DMS 273 treated with DMSO at 0.1 percent for 48 hours (cell line): ENCODE measurements around the gene ABHD12.

Source experiments
- DNase-seq: peaks from one replicate; lab custom pipeline; 2025; lab: John Stamatoyannopoulos, UW

Gene ABHD12

DNA sequence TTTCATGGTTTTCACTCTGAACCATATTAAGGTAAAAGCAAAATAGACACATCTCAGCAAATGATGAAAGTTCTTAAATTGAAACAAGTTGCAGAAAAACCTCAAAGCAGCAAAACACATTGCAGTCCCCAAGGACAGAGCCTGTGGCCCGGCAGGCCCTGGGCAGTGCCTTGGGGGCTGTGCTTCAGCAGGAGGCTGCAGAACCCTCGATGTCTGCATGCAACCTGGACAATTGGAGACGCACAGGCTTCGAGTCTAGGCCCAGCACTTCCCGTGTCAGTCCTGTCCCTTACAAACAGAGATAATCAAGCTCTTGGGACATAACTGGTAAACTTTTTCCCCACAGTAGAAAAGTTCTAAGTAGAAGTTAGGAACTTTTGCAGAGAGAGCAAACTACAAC lies 133.5 kb downstream of the ABHD12 start:
- DNase-seq, result no peak

GRCh38 chr20:25256226-25256859 lies 134.3 kb downstream of the ABHD12 start:
- no peak for DNase-seq

- no peak for DNase-seq
Measured at GRCh38 chr20:25254986-25255680, 135.5 kb downstream of the ABHD12 start.

- no peak for DNase-seq
Measured at GRCh38 chr20:25254571-25254970, 136.1 kb downstream of the ABHD12 start.

DNA sequence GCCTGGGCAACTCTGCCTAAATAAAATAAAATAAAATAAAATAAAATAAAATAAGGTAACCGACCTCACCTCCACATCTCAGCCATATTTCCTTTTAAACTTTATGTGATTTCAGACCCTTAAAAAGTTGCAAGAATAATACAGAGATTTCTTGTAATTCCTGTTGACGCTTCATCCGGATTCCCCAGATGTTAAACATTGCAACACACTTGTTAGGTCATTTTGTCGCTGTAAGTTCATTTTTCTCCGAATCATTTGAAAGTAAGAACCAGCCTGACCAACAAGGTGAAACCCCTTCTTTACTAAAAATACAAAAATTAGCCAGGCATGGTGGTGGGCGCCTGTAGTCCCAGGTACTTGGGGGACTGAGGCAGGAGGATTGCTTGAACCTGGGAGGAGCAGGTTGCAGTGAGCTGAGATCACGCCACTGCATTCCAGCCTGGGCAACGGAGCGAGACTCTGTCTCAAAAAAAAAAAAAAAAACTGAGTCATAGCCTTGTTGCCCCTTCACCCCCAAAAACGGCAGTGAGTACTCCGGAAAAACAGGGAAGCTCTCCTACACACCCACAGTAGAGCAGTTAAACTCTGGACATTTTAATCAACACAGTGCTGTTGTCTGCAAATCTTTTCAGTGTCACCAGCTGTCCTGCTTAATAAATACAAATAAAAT lies 136.9 kb downstream of the ABHD12 start:
- no peak for DNase-seq

DNA sequence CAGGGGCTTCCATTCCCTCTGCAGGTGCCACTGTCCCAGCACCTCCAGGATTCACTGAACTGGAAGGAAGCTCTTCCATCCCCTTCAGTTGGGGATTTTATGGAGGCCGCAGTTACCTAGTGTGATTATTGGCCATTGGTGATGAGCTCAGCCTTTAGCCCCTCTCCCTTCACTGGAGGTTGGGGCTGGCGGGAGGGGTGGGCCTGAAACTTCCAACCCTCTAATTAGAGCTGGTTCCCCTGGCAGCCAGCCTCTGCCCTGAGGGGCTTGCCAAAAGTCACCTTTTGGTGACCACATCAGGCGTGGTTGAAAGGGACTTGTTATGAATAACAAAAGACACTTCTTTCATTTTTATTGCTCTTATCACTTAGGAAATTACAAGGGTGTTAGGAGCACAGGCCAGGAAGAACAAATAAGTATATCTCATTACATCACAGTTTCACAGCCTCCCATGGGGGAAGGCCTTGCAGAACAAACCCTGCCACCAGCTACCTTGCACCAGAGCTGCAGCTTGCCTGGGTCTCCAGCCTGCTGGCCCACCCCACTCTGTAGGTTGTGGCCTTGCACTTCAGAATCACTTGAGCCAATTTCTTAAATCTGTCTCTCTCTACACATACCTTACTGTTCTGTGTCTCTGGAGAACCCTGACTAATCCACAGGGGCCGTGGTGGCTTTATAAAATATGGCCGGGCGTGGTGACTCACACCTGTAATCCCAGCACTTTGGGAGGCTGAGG lies 137.8 kb downstream of the ABHD12 start:
- no peak for DNase-seq

- DNase-seq, result no peak
Measured at GRCh38 chr20:25252230-25252651, 138.4 kb downstream of the ABHD12 start.

DNA sequence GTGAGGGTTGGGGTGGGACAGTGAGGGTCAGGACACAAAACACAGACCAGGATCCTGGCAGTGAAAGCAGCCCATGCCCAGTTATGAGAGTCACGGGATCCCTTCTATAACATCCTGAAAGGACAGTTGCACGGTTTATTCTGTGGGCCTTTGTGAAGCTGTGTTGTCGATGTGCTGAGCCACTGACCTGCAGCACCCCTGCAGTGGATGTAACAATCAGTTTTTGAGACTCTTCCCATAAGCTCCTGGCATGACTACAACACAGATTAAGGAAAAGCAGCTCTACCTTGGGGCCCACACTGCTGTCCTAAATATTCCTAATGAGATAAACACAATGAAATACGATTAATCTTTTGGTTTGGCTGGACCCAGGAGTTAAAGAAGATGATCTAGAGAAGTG lies 139.1 kb downstream of the ABHD12 start:
- no peak for DNase-seq

GRCh38 chr20:25251019-25251418 lies 139.6 kb downstream of the ABHD12 start:
- DNase-seq, result no peak

- DNase-seq, result no peak
Measured at GRCh38 chr20:25250508-25250907, 140.1 kb downstream of the ABHD12 start.
